Measurements from ENCODE around the gene FBLIM1.
"Not testable (repeated sequence)": the region's sequence is repeated elsewhere in the genome, so short reads cannot be mapped to it uniquely, and the experiment has no call there.

FBLIM1 gene

DNA sequence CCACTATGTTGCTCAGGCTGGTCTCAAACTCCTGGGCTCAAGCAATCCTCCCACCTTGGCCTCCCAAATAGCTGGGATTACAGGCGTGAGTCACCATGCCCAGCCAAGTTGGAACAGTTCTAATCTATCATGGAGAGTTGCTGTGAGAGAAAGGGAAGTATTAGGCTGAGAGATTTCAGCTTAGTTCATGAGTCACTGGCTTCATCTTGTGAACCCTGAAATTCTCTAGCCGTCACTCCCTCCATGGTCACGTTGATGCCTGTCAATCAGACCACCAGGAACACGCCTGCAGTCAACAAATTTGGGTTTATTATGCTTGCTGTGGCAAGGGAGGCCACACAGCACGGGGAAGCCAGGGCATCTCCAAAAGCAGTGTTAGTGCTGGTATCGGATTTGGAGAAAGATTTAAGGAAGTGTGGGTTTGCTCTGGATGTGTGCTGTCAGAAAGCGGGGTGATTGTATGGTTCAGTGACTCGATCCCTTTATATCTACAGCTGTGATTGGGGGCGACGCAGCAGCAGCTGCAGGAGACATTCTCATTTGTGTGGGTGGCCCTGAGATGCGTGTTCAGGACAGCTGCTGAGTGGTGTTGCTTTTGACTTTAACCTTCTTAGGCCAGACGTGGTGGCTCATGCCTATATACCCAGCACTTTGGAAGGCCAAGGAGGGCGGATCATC is 30.2 kb downstream of the FBLIM1 start:
- no peak overlapping the region for H3K4me3 ChIP-seq (ENCODE audit: low read length)

DNA sequence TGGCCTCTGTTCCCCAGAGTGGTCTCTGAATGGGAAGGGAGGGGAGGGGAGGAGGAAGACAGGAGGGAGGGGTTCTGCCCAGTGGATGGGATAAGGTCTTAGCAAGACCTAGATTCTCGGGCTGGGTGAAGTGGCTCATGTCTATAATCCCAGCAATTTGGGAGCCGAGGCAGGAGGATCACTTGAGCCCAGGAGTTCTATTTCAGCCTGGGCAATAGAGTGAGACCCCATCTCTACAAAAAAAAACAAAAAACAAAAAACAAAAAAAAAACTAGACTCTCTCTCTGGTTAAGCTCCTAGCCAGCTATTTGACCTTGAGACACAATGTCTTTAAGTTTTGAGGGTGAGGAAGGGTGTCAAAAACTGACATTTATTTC is 37.5 kb downstream of the FBLIM1 start:
- TF ChIP-seq ZNF274 (IDR thresholded peaks at IDR 0.05; ENCODE audit: low read depth, low read length): no peak
- no peak overlapping the region for H3K4me3 ChIP-seq (ENCODE audit: low read length)

More for the DNA sequence above, 30.2 kb downstream of the FBLIM1 start:
- TF ChIP-seq ZNF274 (IDR thresholded peaks at IDR 0.05; ENCODE audit: low read depth, low read length): no peak

DNA sequence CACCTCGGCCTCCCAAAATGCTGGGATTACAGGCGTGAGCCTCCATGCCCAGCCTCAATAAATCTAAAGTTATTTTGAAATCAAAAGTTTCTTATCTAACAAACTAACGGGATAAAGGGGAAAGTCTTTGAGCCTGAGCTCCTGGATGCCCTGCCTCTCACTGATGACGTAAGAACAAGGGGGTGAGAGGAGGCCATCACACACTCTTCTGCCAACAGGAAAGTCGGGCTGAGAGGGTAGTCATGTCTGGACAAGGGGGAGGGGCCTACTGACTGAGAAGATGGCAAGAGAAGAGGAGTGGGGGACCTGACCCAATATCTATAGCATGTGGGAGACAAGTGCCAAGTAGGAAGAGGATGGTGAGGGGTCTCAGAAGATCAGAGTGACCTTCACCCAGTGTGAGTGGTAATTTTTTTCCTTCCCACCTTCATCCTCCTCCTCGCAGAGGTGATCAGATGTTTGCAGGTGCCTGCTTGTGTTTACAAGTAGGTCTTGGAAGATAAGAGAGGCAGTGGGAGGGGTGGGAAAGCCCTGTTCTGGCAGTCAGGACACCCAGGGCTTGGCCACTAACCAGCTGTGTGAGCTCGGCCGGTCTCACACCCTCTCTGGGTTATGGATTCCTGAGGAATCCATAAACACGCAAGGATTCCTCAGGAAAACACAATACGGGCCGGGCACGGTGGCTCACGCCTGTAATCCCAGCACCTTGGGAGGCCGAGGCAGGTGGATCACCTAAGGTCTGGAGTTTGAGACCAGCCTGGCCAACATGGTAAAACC is 39.2 kb downstream of the FBLIM1 start:
- no peak overlapping the region for H3K4me3 ChIP-seq (ENCODE audit: low read length)
- no peak for TF ChIP-seq ZNF274 (IDR thresholded peaks at IDR 0.05; ENCODE audit: low read depth, low read length)

DNA sequence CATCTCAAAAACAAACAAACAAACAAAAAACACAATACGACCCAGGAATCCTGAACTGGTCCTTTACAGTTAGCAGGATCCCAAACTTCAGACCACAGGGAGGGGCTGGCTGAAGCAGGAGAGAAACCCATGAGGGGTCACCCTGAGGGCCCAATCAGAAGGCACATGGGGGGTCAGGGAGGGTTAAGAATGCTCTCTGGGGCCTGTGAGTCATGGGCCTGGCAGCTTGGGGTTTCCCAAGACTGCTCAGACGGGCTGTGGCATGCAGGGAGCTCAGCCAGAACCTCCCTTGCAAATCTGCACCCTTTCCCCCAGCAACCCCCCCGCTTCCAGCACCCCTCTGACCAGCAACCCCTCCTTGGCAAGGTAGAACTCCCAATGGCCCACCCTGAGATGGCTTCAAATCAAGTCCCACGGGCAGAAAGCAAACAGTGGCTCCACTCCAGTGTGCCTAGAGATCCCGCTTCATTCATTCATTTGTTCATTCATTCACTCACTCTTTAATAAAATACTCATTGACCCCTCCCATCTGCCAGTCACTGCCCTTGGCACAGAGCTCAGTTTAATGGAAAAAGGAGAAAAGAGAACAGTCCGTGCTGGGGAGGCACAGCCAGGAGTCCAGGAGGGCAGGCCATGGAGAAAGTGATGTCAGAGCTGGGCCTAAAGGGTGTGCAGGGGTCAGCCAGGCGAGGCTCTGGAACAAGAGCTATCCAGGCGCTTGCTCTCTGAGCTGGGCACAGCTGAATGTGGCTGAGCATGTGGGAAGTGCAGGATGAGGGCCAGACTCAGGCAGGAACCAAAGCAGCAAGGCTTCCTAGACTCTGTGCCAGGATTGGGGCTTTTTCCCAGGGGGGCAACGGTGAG is 40.6 kb downstream of the FBLIM1 start:
- H3K4me3 ChIP-seq (ENCODE audit: low read length): no peak overlapping the region
- TF ChIP-seq ZNF274 (IDR thresholded peaks at IDR 0.05; ENCODE audit: low read depth, low read length): no peak

DNA sequence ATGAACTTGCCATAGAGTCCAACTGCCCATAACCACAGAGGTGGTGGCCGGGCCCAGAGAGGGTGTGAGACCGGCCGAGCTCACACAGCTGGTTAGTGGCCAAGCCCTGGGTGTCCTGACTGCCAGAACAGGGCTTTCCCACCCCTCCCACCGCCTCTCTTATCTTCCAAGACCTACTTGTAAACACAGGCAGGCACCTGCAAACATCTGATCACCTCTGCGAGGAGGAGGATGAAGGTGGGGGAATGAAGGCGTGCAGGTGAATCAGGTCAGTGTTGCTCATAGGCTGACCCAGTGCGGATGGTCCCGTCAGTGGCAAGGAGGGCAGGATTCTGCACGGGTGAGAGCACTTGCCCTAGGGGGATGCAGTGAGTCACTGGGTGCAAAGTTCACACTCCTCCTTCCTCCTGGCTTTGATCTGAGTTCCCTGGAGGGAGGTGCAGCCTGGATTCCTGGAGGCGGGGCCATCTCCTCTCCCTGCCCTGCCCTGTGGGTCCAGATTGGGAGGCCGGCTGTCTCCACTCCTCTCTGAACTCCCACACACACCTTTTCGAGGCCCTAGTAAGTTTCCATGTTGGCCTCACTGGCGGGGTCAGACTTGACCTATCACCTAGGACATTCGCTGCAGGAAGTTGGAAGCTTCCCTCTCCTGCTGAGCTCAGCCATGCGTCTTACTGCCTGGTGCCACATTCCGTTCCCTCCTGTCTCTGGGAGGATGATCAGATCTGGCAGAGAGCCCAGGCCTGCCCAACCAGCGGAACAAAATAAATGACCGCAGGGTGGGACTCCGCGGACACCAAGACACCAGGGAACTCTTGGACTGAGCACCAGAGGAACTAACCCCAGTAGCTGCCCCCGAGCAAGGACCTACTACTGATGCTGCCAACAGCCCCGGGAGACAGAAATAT is 41.6 kb downstream of the FBLIM1 start:
- no peak for TF ChIP-seq ZNF274 (IDR thresholded peaks at IDR 0.05; ENCODE audit: low read depth, low read length)
- H3K4me3 ChIP-seq (ENCODE audit: low read length): no peak overlapping the region

DNA sequence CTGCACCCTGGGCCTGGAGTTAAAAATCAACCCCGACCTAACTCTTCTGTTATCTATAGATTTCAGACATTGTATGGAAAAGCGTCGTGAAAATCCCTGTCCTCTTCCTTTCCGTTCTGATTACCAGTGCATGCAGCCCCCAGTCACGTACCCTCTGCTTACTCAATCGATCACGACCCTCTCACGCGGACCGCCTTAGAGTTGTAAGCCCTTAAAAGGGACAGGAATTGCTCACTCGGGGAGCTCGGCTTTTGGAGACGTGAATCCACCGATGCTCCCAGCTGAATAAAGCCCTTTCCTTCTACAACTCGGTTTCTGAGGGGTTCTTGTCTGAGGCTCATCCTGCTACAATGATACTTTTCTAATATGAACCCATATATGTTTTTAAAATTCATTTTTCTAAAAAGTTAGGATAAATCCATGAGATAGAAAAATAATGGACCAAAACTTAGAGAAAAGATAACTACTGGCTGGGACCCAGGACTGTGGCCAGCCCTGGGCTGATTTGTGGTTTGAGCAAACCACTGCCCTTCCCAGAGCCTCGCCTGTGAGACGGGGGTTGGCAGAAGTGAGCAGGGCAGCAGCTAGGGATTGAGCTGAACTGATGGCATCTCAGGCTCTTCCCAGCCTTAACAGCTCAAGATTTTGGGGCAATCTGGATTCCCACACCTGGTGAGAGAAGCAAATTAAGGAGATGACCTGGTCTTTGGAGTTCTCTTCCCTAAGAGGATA is 43.8 kb downstream of the FBLIM1 start:
- TF ChIP-seq ZNF274 (IDR thresholded peaks at IDR 0.05; ENCODE audit: low read depth, low read length): no peak
- H3K4me3 ChIP-seq (ENCODE audit: low read length): no peak overlapping the region

DNA sequence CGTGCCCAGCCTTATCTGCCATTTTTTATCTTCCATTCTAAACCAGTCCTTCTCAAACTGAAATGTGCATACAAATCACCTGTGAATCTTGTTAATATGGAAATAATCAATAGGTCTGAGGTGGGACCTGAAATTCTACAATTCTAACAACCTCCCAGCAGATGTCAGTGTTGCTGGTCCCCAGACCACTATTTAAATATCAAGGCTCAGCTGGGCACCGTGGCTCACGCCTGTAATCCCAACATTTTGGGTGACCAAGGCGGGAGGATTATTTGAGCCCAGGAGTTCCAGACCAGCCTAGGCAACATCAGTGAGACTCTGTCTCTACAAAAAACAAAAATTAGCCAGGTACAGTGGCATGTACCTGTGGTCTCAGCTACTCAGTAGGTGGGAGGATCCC is 44.8 kb downstream of the FBLIM1 start:
- TF ChIP-seq ZNF274 (IDR thresholded peaks at IDR 0.05; ENCODE audit: low read depth, low read length): no peak

DNA sequence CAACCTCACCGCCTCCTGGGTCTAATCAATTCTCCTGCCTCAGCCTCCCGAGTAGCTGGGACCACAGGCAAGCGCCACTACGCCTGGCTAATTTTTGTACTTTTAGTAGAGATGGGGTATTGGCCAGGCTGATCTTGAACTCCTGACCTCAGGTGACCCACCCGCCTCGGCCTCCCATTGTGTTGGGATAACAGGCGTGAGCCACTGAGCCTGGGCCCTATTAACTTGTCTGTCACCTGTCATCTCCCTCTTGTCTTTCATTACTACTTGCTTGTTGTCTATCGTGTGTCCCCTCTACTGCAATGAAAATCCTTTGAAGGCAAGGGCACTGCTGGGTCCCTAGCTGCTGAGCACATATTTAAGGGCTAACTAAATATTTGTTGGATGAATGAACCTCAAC is 45.5 kb downstream of the FBLIM1 start:
- no peak for TF ChIP-seq ZNF274 (IDR thresholded peaks at IDR 0.05; ENCODE audit: low read depth, low read length)
- H3K4me3 ChIP-seq (ENCODE audit: low read length): no peak overlapping the region

More for the DNA sequence above, 44.8 kb downstream of the FBLIM1 start:
- no peak overlapping the region for H3K4me3 ChIP-seq (ENCODE audit: low read length)

DNA sequence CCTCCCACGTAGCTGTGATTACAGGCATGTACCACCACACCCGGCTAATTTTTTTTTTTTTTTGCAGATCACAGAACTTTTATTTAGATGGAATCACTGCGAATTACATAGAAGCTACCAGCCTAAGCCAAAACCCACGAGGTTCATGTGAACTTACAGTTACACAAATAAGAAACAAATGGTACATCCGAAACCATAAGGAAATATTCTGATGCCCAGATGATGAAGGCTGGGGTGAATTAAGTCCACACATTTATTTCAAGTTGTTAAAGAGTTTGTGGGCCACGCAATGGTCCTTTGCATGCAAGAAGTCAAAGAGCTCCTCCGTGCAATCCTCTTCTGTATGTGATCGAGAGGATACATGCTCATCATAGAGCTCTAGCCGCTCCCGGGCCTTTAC is 48.5 kb downstream of the FBLIM1 start:
- TF ChIP-seq ZNF274 (IDR thresholded peaks at IDR 0.05; ENCODE audit: low read depth, low read length): no peak
- H3K4me3 ChIP-seq (ENCODE audit: low read length): no peak overlapping the region

DNA sequence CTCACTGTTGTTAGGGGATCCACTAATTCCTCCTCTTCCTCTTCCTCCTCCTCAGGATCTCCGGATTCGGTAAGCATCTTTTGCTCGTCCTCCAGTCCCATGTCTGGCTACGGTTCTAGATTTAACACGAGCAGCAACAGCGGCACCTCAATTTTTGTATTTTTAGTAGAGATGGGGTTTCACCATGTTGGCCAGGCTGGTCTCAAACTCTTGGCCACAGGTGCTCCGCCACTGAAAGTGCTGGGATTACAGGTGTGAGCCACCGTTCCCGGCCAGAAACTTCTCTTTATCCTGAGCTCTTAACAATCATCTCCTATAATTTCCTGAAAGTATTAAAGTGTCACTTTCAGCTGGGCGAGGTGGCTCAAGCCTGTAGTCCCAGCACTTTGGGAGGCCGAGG is 49.0 kb downstream of the FBLIM1 start, which contains the start of gene UQCRHL:
TSS of gene UQCRHL (minus strand) at position 101 of the 400 bp plus-strand sequence. CDS start at position 101, 0 bp downstream.
- H3K4me3 ChIP-seq (ENCODE audit: low read length): not testable (repeated sequence)

DNA sequence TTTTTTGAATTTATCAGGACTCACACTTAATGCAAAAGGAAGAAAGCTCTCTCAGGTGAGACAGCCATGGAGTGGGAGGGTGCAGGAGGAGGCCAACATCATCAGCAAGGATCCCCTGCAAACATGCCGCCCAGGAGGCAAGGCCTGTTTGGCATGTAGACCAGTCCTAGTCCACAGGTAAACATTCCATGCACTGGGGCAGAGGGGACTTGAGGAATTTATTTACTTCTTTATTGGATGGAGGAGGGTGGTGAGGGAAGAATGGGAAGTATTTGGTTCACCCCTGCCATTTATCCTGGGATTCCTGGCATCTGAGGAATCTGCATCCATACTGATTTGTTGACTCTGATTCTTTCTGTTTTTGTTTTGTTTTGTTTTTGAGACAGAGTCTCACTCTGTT is 50.4 kb downstream of the FBLIM1 start:
- no peak for TF ChIP-seq ZNF274 (IDR thresholded peaks at IDR 0.05; ENCODE audit: low read depth, low read length)
- H3K4me3 ChIP-seq (ENCODE audit: low read length): no peak overlapping the region

DNA sequence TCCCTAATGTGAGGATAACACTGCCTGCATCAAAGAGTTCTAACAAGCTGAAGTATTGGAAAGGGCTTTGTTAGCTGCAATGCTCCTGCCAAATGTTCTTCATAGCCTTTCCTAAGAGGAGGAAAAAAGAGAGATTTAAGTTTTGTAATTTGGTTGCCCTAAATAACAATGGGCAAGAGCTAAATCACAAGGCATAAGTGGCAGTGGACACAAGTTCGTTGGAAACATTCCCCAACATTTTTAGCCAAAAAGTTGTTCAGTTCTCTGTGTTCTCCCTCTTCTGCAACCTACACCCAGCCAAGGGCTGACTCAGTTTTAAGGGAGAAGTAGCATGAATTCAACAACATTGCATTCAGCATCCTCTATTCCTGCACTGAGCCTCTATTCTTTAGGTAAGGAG is 51.5 kb downstream of the FBLIM1 start:
- H3K4me3 ChIP-seq (ENCODE audit: low read length): no peak overlapping the region
- TF ChIP-seq ZNF274 (IDR thresholded peaks at IDR 0.05; ENCODE audit: low read depth, low read length): no peak

DNA sequence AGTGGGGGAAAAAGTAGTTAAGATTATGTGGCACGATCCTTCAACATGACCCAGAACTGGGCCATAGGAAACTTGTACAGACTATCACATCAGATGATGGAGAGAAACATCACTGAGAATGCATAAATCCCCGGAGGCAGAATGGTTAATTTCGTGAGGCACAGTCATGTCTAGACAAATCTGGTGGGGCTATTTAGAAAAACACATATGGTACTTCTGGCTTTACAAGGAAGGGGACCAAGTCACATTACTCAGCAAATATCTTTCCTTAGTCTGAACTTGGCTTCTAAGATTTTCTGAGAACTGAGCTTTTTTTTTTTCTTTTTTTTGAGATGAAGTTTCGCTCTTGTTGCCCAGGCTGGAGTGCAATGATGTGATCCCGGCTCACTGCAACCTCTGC is 58.1 kb downstream of the FBLIM1 start:
- no peak for TF ChIP-seq ZNF274 (IDR thresholded peaks at IDR 0.05; ENCODE audit: low read depth, low read length)
- no peak overlapping the region for H3K4me3 ChIP-seq (ENCODE audit: low read length)

All from GM08714 (cell line).